HS-27A (cell line): ENCODE results near the gene CHRDL2.

Source experiments
- DNase-seq: peaks from one replicate; pipeline ENCODE4 v3.0.0-alpha.2; 2012; ENCODE audit warnings: low read depth, missing footprints

CHRDL2 gene

DNA sequence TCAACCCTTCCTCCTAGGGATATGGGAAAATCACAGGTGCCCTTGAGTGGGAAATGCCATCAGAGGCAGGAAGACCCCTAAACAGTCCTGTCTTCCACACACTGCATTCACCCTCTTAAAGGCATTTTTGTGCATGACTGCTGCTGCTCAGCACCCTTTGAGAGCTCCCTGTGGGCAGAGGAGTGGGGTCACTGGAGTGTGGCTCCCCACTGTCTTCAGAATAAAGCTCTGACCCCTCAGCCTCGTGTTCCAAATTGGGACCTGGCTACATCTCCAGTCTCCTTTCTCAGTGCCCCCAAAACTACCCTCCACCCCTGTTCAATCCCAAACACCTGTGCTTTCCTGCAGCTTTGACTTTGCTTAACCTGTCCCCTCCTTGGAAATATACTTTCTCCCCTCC lies 46.6 kb downstream of the CHRDL2 start:
- no peak for DNase-seq

DNA sequence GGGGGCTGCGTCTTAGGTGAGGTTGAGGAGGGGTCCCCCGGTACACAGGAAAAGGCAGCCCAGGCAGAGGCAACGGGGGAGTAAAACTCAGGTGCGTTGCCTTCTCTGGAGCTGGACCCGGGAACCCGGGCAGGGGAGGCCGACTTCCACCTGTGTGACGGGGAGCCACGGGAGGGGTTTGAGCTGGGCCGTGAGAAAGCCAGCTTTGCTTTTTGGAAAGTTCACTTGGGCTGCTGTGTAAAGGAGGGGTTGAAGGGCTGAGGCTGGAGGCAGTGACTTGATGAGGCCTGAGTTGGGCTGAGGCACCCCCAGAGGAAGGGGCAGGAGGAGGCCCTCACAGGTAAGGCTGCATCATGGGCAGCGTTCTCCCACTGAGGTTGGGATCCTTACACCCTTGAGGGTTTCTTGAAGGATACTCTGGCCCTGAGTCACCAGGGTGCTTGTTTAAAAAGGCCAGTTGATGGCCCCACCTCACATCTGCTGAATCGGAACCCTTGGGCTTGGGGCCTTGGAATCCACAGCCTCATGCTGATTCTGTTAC lies 47.2 kb downstream of the CHRDL2 start:
- DNase-seq = no peak

DNA sequence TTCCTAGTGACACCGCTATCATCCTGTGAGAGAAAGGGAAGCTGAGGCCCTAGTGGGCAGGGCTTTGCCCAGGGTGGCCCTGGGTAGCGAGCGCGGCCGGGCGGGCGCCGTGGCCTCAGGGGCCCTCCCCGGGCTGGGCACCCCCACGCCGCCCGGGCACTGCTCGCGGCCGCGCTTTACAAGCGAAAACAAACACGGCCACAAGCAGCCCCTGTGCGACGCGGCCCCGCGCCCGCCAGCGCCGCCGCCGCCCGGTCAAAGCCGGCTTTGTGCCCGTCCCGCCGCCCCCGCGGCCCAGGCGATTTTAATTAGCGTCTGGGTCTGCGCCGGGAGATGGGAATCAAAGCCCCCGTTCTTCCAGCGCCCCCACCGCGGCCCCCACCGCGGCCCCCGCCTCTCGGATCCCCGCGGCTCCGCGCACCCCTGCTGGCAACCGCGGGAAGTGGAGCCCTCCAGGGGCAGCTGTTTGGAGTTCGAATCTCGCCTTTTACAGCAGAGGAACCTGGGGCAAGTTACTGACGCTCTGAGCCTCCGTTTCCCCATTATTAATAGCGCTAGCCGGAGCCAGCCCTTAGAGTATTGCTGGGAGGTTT lies 47.9 kb downstream of the CHRDL2 start:
- DNase-seq = no peak

DNA sequence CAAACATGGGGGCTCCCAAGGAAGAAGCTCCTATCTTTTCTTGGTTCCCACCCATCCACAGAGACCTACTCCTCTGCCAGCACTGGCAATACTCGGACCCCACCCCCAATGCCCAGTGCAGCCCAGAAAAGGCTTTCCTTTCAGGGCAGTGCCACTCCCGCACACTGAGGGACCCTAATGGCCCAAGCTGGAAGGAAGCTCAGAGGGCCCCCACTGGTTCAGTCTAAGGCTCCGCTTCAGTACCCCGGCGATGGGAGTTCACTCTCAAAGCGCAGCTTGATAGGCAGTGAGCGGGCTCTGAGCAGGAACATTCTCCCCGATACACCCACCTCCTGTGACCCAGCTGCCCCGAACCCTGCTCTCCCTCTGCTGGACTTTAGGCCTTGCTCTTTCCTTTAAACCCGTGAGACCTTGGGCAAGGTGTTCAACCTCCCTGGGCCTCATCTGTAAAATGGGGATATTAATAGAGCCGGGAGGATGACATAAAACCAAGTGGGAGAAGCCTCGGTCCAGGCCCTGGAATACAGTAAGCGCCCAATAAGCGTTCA lies 48.4 kb downstream of the CHRDL2 start:
- no peak for DNase-seq

DNA sequence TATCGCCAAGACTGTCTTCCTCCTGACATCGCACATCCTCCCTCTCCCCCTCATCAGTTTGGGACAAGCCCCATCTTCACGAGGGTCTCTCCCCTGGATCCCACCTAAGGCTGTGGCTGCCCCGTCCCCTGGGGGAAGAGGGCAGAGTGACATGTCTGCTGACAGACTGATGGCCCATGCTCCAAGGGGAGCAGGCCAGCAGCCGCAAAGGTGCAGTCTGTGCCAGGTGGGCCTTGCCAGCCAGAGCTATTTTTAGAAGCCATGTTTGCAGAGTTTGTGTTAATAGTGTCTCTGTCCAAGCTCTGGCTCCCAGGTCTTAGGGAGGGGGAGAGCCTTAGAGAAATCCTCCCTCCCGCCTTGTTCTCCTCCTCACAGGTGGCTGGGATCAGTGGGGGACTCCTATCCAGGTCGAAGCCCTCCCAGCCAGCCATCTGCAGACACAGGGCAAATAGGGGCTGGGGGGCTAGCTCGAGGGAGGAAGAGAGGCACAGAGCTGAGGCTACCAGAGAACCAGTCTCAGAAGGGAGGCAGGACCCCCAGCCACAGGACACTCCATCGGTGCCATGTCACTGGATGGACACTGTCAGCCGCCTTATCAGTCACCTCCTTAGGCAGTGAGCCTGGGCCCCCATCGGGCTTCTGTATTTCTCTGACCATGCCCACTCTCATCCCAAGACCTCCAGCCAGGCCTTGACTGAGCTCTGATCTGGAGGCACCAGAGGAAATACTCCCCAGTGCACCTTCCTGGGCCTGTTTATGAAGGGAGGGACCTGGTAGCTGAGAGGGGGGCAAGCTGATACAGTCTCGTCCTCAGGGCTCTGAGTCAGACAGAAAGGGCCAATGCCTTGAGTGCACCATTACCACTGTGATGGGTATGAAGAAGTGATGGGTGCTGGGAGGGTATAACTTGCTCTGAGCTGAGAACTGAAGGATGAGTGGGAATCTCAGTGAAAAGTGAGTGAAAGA lies 49.3 kb downstream of the CHRDL2 start:
- DNase-seq = no peak

DNA sequence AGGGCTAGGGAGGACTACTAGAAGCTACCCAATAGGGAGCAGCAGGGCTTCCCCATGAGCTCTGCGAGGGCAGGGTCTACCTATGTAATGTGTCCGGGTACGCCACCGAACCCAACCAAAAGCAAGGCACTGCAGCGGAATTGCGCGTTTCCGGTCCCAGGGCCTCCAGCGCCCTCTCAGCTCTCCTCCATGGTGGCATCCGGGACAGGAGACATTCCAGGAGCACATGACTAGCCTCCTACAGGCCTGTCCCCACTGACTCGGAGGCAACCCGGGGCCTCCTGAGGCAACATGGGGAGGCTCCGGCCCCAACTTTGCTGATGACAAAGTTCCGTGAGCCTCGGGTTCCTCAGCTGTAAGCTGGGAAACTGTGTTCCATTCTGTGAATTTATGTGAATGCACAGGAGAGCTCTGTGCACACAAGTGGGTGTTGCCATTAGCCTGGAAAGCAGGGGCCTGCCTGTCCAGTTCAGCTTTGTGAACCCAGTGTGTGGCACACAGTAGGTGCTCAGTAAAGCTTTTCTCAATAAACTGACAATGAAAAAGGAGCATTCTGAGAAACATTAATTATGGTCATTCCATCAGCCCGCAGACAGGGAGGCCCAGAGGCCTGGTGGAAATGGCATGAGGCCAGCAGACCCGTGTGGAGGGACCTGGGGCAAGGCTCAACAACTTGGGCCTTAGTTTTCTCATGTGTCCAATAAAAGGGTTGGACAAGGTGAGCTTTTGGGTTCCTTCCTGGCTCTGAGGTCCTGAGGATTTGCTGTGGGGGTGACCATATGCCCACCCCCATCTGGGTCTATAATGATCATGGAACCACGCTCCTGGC lies 50.3 kb downstream of the CHRDL2 start:
- DNase-seq = no peak

DNA sequence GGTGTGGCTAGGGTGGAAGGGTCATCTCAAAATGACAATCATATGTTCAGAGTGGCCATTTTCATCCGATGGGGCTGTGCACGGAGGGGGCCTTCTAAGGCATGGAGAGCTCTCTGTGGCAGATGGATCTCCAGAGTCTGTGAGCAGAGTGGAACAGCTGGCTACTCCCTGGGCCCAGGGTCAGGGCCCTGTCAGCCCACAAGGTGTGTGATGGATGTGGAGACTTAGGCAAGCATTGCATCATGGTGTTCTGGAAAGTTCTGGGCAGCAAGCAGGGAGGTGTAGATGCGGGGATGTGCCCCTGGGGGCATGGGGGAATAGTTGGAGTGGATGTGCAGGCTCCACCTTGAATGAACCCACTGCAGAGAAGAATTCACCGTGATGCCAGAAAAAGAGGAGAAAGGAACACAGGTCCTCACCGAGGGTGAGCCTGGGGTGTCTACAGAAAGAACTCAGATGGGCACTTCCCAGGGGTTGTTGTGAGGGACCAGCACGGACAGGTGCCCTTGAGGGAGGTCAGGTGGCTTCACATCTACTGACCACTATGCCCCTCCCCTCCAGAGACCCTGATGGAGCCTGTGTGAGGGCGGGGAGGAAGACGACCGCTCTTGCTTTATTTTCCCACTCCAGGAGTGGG lies 51.1 kb downstream of the CHRDL2 start:
- no peak for DNase-seq

- DNase-seq = no peak
Observed at GRCh38 chr11:74679513-74679865, 51.7 kb downstream of the CHRDL2 start.

DNA sequence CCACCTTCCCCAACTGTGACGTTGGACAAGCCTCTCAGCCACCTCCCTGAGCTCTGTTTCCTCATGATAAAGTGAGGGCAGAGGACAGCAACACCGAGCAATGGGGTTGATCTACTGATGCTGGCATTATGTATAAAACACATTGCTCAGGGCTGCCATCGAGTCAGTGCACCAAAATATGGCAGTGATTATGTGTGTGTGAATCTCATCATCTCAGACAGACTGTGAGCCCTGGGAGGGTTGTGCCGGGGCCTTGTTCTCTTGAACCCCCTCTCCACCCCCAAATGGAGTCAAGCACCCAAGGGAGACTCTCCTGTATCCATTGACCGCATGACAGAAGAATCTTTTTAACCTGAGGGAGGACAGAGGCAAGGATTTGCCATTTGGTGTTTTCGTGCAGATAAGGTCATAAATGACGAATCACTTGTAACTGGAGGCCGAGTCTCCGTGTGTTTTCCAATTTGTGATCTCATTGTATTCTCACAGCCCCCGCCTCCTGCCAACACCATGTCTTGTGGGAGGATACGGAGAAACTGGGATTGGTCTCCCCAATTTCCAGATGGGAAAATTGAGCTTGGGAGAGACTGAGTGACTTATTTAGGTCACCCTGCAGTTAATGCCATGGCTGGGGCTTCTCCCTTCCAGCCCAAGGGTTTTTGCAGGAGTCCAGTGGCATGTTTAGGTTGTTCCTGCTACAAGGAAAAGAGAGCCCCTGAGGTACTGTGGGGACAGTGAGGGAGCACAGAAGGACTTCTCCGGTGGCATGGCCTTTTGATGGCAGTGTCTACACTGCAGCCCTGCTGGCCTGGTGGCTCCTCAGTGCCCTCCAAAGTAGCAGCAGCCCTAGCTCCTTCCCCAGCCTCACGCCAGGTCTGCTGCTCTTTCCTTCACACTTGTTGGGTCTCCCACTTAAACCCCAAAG lies 52.4 kb downstream of the CHRDL2 start:
- DNase-seq = no peak

GRCh38 chr11:74678041-74678440 lies 53.2 kb downstream of the CHRDL2 start:
- no peak for DNase-seq

DNA sequence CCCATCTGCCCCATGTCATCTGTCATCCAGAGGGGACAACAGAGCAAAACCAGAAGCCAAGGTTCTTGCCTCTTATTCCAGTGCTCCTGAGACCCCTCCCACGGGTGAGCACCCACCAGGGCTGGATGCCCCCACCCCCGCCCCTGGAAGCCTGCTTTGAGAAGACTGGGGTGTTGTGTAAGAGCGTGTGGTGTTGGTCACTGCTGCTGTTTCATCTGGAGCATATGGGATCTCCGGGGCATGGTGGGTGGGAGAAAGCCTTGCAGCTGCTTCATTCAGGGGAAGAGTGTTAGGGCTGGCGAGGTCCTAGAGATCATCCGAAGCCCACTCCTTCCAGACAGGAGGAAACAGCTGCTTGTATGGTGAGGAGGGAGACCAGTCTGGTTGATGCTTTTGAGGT lies 54.1 kb downstream of the CHRDL2 start:
- no peak for DNase-seq

DNA sequence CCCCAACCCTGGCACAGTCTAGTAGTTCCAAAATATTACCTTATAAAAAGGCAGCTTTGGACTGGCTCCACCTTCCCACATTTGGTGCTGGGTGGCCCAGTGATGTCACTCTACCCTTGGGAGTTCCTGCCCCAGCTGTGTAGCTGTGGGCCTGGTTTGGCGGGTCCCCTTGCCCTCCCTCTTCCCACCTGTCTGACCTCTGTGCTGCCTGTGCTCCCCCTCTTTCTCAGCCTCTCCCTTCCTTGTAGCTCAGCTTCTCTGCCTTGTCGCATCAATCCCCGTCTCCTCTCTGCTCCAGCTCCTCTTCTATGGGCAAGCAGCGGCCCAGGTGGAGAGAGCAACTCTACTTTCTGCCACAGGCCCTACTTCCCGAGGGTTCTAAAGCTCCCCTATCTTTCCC lies 54.6 kb downstream of the CHRDL2 start:
- DNase-seq = no peak

- DNase-seq = no peak
Observed at GRCh38 chr11:74675761-74676160, 55.5 kb downstream of the CHRDL2 start.

DNA sequence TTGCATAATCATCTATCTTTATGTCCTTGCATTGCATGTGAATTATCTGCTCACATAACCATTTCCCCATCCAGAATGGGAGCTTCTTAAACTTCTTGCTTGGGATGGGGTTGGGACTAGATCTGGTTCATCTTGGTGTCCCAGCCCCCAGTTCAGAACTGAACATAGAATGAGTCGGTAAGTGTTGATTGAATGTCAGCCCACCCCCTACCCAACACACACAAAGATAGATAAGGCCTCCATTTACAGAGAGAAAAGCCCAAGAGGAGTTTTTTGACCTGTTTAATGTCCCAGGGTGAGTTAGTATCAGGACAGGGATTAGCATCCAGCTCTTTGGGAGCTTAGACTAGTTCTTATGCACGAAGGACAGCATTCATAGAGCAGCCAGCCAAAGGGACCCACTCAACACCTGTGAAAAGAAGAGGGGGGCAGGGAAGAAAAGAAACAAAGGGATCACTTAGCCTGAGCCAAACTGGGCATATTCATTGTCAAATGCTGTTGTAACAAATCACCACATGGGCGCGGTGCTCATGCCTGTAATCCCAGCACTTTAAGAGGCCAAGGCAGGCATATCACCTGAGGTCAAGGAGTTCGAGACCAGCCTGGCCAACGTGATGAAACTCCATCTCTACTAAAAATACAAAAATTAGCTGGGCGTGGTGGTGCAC lies 57.4 kb downstream of the CHRDL2 start:
- no peak for DNase-seq

GRCh38 chr11:74672956-74673692 lies 58.1 kb downstream of the CHRDL2 start:
- peak; percentile 96 for DNase-seq

- no peak for DNase-seq
Observed at GRCh38 chr11:74672332-74672955, 58.8 kb downstream of the CHRDL2 start.

DNA sequence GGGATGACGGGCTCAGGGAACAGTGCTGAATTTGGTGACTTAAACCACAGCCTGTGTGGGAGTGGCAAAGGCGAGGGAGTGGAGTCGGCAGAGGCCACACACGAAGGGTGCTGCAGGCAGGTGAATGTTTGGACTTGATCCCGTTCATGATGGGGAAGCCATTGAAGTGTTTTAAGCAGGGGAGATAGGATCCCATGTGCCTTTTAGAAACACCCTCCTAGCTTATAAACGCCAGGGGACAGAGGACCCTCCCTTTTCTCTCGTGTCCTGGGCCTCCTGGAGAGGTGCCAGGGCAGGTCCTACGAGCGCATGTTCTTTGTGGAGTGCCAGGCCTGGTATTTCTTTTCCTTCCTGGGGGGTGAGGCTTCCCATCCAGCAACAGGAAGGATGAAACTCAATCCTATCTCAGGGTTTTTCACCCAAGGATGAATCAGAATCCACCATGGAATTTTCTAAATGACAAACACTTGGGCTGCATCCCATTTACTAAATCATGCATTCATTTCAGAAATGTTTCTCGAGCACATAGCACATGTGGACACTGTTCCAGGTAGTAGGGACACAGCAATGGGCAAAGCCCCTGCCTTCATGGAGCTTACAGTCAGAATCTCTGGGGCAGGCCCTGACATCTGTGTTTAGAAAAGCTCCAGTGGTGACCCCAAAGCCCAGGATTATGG lies 59.6 kb downstream of the CHRDL2 start:
- DNase-seq = peak; percentile 22

- DNase-seq = no peak
Observed at GRCh38 chr11:74670171-74670570, 61.1 kb downstream of the CHRDL2 start.
